NCI-H1694 (cell line): Measurements from ENCODE around the gene PLCL1.

ENCODE experiments used
- DNase-seq: peaks from one replicate; lab custom pipeline; 2025; lab: John Stamatoyannopoulos, UW

PLCL1 gene

GRCh38 chr2:197927994-197928393 lies 123.6 kb downstream of the PLCL1 start:
- no peak for DNase-seq

- no peak for DNase-seq
These were observed 124.9 kb downstream of the PLCL1 start for GRCh38 chr2:197929008-197929885.

DNA sequence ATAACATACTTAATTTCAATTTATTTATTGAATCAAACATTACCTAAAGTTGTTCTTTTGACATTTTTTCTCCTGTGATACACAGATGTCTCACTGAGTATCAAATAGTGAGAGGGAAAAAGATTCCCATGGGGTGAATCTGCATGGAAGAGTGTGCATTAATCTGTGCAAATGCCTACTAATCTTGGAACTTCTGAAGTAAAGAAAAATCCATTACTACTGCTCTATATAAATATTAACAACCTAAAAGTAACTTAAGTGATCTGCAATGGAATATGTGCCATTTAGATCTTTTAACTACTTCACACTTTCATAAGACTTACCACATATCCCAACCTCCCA lies 125.5 kb downstream of the PLCL1 start:
- DNase-seq: no peak

- no peak for DNase-seq
These were observed 126.3 kb downstream of the PLCL1 start for GRCh38 chr2:197930570-197931278.

- DNase-seq: no peak
These were observed 127.4 kb downstream of the PLCL1 start for GRCh38 chr2:197931661-197932312.

DNA sequence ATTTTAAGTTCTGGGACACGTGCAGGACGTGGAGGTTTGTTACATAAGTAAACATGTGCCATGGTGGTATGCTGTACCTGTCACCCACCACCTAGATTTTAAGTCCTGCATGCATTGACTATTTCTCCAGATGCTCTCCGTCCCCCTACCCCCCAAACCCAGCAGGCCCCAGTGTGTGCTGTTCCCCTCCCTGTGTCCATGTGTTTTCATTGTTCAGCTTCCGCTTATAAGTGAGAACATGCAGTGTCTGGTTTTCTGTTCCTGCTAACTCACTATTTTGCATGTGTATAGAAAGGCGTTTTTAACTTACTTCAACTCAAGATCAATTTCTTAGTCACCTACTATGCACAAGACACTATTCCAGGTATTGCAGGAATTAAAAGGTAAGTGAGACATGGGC lies 128.0 kb downstream of the PLCL1 start:
- DNase-seq: no peak

GRCh38 chr2:197934261-197934933 lies 130.0 kb downstream of the PLCL1 start:
- no peak for DNase-seq

DNA sequence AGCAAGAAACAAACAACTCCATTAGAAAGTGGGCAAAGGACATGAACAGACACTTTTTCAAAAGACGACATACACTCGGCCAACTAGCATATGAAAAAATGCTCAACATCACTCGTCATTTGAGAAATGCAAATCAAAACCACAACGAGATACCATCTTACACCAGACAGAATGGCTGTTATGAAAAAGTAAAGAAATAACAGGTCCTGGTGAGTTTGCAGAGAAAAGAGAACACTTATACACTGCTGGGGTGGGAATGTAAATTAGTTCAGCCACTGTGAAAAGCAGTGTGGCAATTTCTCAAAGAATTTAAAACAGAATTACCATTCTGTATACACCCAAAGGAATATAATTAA lies 130.5 kb downstream of the PLCL1 start:
- no peak for DNase-seq

GRCh38 chr2:197937814-197938213 lies 133.4 kb downstream of the PLCL1 start:
- no peak for DNase-seq

- no peak for DNase-seq
These were observed 134.2 kb downstream of the PLCL1 start for GRCh38 chr2:197938555-197938954.

DNA sequence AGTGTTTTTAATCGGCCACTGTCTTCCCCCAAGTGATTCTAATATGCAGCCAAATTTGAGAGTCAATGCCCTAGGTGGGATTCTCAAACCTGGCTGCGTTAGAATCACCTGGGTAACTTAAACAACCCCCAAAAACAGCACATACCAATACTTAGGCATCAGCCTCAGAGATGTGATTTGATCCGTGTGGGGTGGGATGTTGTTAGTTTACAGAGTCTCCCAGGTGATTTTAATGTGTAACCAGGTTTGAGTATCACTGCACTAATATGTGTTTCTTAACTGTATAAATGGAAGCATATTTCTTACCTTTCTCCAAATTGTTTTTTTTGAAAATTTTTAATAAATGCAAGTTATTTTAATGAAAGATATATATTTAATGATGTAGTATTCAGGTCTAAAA lies 135.4 kb downstream of the PLCL1 start:
- no peak for DNase-seq

- no peak for DNase-seq
These were observed 136.0 kb downstream of the PLCL1 start for GRCh38 chr2:197940382-197940781.

- no peak for DNase-seq
These were observed 137.3 kb downstream of the PLCL1 start for GRCh38 chr2:197941715-197942114.

GRCh38 chr2:197943731-197944130 lies 139.3 kb downstream of the PLCL1 start:
- DNase-seq: no peak

GRCh38 chr2:197944416-197945096 lies 140.2 kb downstream of the PLCL1 start:
- no peak for DNase-seq

DNA sequence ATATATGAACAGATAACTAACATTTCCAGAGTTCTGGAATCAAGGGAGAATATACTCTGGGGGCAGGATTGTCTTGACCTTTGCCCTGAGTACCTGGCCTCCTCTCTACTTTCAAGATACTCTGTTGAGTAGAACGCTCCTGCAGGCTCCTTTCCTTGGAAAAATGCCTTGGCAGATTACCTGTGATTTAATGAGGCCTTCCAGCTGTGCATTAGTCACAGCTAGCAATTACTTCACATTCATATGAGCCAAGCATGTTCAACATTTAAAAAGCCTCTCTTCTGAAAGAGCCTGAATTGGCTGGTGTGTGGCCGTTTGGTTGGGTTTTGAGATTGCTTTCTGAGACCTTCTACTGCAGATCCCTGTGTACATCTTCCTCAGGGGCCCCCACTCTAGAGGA lies 142.2 kb downstream of the PLCL1 start:
- DNase-seq: peak; percentile 1

GRCh38 chr2:197947219-197947757 lies 142.9 kb downstream of the PLCL1 start:
- DNase-seq: no peak

DNA sequence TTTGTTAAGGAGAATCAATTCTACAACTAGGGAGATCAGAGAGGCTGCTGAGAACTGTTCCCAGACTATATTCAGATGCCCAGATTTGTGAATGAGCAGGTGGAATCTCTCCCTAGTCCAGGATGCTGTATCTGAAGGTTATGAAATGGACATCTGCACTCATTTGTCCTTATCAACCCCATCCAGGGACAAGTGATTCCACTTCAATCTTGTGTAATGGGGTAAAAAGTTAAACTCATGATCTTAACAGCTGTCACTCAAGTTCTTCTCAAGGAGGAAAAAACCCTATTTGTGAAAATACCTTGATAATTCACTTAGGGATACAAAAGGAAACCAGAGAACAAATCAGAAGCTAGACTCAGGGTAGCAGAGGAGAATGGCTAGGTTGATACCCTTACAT lies 144.8 kb downstream of the PLCL1 start:
- no peak for DNase-seq

DNA sequence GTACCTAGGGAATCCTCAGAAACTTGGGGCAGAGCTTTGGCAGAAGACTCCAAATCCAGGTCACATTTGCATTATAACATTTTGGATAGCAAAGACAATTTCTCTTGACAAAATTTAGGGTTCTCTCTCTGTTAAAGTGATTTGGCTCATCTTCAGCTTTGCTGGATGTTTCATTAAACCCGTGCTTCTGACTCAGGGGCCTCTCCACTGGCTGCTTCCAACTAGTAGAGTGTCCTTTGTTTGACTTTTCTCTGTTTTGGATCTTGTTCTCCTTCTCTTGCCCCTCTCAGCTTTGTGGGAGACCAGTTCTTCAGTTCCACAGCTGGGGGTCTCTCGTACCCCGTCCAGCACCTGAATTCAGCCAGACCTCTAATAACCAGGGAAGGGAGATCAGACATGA lies 145.6 kb downstream of the PLCL1 start:
- no peak for DNase-seq

DNA sequence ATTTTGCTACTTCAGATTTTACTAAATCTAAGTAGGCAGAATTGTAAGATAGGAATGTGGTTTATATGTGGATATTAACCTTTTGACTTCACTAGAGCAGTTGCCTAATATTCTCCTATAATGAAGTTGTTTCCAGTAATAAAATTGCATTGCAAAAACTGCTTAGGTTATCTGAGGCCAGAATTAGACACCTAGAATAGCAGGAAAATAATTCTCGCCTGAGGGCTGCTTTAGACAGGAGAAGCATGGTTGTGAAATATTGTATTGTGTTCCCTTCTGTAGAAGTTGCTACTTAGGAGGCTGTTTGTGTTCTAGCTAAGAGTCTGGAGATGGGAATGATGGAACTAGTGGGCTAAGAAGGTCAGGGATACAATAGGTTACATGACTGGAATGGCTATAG lies 146.3 kb downstream of the PLCL1 start:
- DNase-seq: no peak

GRCh38 chr2:197952540-197953202 lies 148.3 kb downstream of the PLCL1 start:
- DNase-seq: no peak
